Activated T-cell treated with anti-CD3 and anti-CD28 coated beads, Interleukin-2, amount 50 U/mL, for 1 hour (primary cell): ENCODE results near the gene ZNF638.

Source experiments
- DNase-seq: peaks from one replicate; pipeline ENCODE4 v3.0.0-alpha.2; 2020

The ZNF638 gene

GRCh38 chr2:71458413-71459083 lies 127.0 kb downstream of the ZNF638 start:
- no peak for DNase-seq

- DNase-seq, result no peak
Observed at GRCh38 chr2:71459084-71459431, 127.5 kb downstream of the ZNF638 start.

DNA sequence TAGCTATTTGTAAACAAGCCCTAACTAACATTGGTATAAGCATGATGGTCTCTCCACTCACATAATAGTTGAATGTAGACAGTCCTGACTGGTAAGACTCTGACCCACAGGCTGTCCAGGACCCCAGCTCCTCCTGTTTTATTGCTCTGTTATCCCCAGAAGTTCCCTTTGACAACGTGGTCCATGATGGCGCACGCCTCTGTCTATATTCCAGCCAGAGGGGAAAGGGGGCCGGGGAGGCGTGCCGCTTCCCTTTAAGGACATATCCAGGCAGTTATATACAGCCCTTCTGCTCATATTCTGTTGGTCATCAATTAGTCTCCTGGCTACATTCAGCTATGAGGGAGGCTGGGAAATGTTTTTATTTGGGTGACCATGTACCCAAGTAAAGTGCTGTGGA lies 128.5 kb downstream of the ZNF638 start:
- no peak for DNase-seq

DNA sequence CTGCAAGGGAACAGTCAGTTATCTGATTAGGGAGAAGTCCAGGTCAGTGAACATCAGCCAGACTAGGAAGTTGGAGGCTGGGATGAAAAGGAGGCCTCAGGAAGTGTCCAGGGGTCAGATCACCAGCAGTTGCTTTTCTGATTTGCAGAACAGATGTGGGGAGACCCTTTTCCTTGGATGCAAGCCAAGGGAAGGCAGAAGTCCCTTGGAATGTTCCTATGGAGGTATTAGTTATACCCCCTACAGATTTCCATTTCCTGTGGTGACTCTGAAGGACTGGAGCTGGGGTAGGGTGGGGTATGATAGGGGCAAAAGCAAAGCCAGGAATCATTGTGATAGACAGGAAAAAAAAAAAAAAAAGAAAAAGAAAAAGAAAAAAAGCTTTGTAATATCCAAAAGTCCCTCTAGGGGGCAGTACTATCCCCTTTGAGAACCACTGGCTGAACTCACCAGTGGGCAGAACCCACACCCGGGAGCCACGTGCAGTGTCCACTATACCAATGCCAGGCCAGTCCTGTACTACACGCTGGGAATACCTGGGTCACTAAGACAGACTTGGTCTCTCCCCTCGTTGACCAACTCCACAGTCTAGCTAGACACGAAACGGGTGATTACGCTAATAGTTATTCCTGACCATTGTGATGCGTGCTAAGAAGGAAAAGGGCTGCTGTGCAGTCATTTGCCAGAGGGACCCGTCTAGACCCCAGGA lies 129.2 kb downstream of the ZNF638 start:
- DNase-seq, result no peak

- DNase-seq, result no peak
Observed at GRCh38 chr2:71461304-71461671, 129.7 kb downstream of the ZNF638 start.

- no peak for DNase-seq
Observed at GRCh38 chr2:71462056-71462605, 130.5 kb downstream of the ZNF638 start.

- DNase-seq, result no peak
Observed at GRCh38 chr2:71462641-71463341, 131.2 kb downstream of the ZNF638 start.

- no peak for DNase-seq
Observed at GRCh38 chr2:71463342-71463654, 131.7 kb downstream of the ZNF638 start.

GRCh38 chr2:71464389-71464788 lies 132.8 kb downstream of the ZNF638 start:
- no peak for DNase-seq

DNA sequence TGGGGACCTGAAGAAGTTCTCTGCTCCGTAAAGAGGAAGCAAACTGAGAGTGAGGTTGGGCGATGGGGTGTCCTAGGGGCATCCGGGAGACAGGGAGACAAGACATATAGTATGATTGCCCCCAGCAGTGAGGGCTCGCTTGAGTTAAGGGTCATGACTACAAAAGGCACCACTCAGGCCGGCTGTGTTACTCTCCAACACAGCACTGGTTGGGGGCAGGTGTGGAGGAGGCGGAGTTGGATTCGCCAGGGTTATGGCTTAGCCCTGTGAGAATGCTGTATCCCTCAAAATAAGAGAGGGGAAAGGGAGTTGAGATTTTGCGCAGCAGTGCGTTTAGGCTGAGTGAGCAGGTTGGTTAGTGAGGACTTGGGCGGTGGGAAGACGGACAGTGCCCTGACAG lies 133.8 kb downstream of the ZNF638 start:
- no peak for DNase-seq

GRCh38 chr2:71465961-71466300 lies 134.3 kb downstream of the ZNF638 start:
- no peak for DNase-seq

DNA sequence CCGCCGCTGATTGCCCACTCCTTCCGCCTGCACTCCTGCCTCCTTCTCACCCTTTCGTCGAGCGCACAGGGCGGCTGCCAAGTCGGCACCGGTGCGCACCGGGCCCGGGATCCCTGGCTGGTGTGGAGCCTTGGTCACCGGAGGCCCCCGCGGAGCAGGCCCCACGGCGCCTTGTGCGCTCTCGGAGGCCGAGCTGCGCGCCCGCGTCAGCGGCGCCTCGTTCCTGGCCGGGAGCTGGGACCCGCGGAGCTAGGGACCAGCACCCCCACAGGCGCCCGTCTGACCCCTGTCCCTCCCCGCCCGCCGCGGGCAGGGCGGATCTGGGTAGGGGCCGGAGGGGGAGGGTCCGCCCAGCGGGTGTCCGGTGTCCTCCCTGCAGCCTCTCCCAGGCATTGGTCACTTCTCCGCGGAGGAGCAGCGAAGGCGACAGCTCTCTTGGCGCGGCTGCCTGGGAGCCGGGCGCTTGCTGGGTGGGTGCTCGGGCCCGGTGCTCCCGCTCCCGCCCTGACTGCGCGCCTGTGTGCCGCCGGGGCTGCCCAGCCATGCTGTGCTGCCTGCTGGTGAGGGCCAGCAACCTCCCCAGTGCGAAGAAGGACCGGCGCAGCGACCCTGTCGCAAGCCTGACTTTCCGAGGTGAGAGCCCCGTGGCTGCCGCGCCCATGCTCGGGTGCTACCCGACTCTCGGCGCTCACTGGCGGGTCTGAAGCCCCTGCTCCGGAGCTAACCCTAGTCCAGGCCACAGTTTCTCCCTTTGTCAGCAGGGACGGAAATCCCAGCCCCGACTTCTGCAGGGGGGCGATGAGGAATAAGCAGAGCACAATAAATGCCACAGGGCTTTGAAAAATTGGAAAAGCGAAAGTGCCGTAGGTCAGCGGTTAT lies 135.0 kb downstream of the ZNF638 start:
- no peak for DNase-seq

GRCh38 chr2:71467180-71467815 lies 135.7 kb downstream of the ZNF638 start:
- DNase-seq, result no peak

DNA sequence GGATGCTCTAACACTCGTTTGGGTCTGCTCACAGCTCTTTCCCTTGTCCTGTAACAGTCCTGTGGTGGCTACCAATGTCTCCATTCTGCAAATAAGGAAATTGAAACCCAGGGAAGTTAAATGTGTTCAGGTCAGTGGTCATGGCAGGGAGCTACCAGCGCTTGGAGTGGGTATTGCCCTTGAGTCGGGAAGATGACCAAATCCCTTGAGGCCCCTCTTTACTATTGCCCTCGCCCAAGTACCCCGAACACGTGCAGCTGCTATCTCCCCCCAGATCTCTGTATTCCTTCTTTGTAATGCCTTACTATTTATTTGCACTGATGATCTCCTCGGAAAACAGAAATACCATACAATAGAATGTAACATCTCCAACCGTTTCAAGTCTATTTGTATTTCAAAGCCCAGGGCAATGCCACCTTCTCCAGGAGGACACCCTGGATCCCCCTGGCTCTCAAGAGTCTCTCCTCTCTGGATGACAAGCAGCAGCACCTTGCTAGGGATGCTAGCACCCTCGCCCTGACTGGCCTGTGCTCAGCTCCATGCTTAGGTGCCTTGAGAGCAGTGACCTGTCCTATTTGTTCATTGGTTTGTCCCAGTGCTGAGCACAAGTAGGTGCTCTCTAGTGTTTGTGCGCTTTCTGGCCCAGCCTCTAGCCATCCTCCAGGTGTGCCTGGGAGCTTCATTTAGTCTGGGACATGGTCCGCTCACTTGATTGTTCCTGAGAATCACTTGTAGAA lies 136.9 kb downstream of the ZNF638 start:
- DNase-seq, result no peak

GRCh38 chr2:71469403-71470398 lies 138.1 kb downstream of the ZNF638 start:
- DNase-seq, result no peak

- DNase-seq, result no peak
Observed at GRCh38 chr2:71471276-71471675, 139.7 kb downstream of the ZNF638 start.

DNA sequence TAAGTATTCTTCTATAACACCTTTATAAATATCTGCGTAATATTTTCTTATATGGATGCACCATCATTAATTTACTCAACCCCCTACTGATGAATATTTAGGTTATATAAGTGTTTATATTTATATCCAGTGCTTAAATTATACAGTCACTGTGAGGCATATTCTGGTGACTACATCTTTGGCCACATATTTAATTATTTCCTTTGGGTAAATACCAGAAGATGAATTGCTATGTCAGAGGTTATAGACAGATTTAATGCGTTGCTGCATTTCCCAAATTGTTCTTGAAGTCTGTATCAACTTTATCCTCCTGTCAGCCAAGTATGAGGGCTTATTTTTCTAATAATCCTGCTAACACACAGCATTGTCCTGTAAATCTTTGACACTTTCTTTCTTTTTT lies 140.4 kb downstream of the ZNF638 start:
- DNase-seq, result no peak

- DNase-seq, result no peak
Observed at GRCh38 chr2:71473346-71474031, 141.9 kb downstream of the ZNF638 start.

DNA sequence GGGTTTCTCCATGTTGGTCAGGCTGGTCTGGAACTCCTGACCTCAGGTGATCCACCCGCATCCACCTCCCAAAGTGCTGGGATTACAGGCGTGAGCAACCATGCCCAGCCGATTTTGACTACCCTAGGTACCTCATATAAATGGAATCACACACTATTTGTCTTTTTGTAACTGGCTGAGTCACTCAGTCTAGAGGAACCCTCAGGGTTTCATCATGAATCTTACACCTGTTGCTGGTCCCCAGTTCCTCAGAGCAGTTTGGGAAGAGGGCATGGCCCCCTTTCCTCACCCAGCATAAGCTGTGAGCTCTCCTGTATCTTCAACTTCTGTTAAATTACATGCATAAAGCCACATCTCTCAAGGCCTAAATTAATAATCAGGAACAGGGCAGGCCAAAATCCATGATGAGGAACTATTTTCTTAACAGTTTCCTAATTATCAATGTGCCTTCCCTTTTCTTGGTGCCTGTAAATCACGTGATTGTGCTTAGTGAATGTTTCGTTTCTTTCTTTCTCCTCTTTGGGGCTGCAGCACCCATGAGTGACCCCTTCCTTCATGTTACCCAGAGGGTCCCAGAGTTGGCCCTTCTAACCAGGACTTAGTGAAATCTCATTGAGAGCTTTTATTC lies 142.6 kb downstream of the ZNF638 start:
- DNase-seq, result no peak
